HFFc6 (cell line): ENCODE data around the gene SPNS3. TPM values are rescaled to one million over a fixed set of nuclear protein-coding genes. Genes with fewer than 3 reads are reported as not detected.

ENCODE experiments used
- DNase-seq: peaks from one replicate; pipeline ENCODE4 v3.0.0-alpha.2; 2018
- H3K27ac Mint-ChIP-seq: 2 replicates; pipeline ENCODE4 v1.8.0; 2020; ENCODE audit warnings: mild to moderate bottlenecking, mixed read lengths
- H3K27me3 Mint-ChIP-seq: 2 replicates; pipeline ENCODE4 v1.8.0; 2021; ENCODE audit warnings: mild to moderate bottlenecking, moderate library complexity, mixed read lengths; ENCODE audit not compliant: insufficient read depth
- H3K36me3 Mint-ChIP-seq: 2 replicates; pipeline ENCODE4 v1.8.0; 2021; ENCODE audit warnings: low read depth, mixed read lengths
- H3K4me1 Mint-ChIP-seq: 2 replicates; pipeline ENCODE4 v1.8.0; 2020; ENCODE audit warnings: low read depth, mixed read lengths
- H3K4me3 Mint-ChIP-seq: 2 replicates; pipeline ENCODE4 v1.8.0; 2020; ENCODE audit warnings: mild to moderate bottlenecking, moderate library complexity, mixed read lengths
- H3K9me3 Mint-ChIP-seq: 2 replicates; pipeline ENCODE4 v1.8.0; 2020; ENCODE audit warnings: mild to moderate bottlenecking, mixed read lengths
- CTCF ChIP-seq: fragments of 200-600 bp; sonication (generic); IDR thresholded peaks from 2 replicates; pipeline ENCODE4 v1.5.0; 2021; ENCODE audit warnings: antibody characterized with exemption, mild to moderate bottlenecking
- total RNA-seq, 6 experiments: library from RNA; stranded (reverse); fragmentation: NEBNext Ultra II Directional; extraction: Animal tissue kit (Norgen Biotek cat#: 25700); gene quantifications; 2 replicates in 1 of 6; 3 replicates in 5 of 6; pipeline ENCODE4 v1.2.3, GENCODE V29; 2021

The SPNS3 gene
- total RNA-seq, 6 experiments from 2014 or later = not detected

DNA sequence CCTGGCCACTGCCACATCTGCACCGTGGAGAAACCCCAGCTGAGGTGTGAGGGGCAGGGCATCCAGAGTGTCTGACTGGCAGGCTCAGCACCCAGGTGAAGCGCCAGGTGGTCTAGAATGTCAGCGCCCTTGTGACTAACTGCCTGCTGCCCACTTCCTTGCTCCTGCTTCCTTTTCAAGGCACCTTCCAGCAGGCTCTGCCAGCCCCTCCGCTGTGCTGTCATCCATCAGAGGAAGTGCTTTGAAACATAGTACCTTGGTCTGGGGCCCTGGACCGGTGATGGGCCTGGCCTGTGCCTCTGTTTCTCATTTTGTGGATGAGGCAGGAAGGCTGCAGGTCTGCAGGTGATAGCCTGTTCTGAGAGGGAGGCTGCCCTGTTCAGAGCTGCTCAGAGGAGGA, 70.4 kb downstream of the SPNS3 start:
- Mint-ChIP-seq H3K36me3 (no peaks in the 10 kb centered on the region), H3K9me3 (no peaks in the 10 kb centered on the region), H3K4me3 (no peak overlapping the region), H3K4me1 (no peaks in the 10 kb centered on the region), H3K27me3 (peaks cover 49% of the 10 kb centered on the region), H3K27ac (no peak overlapping the region)
- no peak for TF ChIP-seq CTCF
- DNase-seq = no peak

DNA sequence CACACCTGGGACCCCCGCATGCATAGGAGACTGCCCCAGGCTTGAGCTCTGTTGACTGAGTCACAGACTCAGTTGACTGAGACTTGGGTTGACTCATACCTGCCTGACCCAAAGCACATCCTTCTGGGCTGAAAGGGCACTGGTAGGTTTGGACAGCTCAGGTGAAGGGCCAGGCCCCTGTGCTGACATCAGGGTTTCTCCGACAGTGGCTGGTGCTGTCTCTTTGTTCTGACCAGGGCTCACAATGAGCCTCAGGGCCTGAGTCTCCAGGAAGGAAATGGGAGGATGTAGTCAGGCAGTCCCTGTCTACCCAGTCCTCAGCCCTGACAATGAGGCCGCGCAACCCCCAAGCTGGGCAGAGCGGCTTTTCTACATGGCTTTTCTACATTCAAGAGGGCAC, 71.4 kb downstream of the SPNS3 start:
- Mint-ChIP-seq H3K9me3 (no peaks in the 10 kb centered on the region), H3K36me3 (no peaks in the 10 kb centered on the region), H3K4me3 (no peak overlapping the region), H3K4me1 (no peaks in the 10 kb centered on the region), H3K27me3 (peaks cover 48% of the 10 kb centered on the region), H3K27ac (no peak overlapping the region)
- no peak for TF ChIP-seq CTCF
- no peak for DNase-seq

DNA sequence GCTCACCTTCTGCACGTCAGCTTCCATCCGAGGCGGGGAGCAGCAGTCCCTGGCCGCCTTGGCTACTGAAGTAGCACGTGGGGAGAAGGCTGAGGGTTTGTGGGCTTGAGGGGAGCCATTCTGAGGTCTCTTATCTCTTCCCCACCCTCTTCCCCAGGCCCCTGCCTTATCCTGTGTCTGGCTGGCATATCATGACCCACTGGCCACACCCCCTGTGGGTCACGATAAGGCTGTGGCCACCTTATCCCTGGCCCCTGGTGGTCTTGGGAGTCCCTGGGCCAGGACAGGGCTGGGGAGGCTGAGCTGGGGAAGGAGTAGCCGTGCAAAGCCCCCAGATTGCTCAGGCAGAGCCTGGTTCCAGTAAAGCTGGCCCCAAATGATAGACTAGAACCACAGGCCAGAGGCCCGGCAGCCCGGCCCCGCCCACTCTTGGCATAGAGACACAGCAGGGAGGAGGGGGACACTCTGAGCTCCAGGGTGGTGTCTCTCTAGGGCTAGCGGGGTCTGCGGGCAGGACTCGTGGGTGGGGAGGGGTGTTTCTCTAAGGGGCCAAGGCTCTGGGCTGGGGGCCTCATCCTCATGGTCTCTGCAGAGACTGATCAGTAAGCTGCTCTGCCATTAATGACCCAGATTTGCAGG, 72.6 kb downstream of the SPNS3 start:
- Mint-ChIP-seq H3K27ac (no peak overlapping the region), H3K4me3 (no peak overlapping the region), H3K36me3 (no peaks in the 10 kb centered on the region), H3K27me3 (peaks cover 38% of the 10 kb centered on the region), H3K9me3 (no peaks in the 10 kb centered on the region), H3K4me1 (no peaks in the 10 kb centered on the region)
- no peak for DNase-seq
- TF ChIP-seq CTCF = no peak

DNA sequence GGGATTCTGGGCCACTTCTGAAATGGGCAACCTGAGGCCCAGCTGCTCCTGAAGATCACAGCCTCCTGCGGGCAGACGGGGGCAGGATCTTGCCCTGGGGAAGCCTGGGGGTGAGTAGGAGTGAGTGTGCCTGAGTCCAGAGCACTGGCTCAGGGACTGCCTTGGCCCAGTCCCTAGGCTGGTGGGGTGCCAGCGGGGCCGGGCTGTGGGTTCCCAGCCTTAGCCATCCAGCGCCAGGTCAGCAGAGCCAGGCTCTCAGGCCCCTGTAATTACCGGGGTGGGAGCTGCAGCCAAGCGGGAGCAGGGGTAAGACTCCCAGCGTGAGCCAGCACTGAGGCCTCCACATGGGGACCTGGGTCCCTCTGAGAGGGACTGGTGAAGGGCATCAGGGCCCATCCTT, 73.2 kb downstream of the SPNS3 start:
- Mint-ChIP-seq H3K9me3 (no peaks in the 10 kb centered on the region), H3K27ac (no peak overlapping the region), H3K36me3 (no peaks in the 10 kb centered on the region), H3K4me1 (no peaks in the 10 kb centered on the region), H3K4me3 (no peak overlapping the region), H3K27me3 (peaks cover 37% of the 10 kb centered on the region)
- DNase-seq = no peak
- TF ChIP-seq CTCF = no peak

DNA sequence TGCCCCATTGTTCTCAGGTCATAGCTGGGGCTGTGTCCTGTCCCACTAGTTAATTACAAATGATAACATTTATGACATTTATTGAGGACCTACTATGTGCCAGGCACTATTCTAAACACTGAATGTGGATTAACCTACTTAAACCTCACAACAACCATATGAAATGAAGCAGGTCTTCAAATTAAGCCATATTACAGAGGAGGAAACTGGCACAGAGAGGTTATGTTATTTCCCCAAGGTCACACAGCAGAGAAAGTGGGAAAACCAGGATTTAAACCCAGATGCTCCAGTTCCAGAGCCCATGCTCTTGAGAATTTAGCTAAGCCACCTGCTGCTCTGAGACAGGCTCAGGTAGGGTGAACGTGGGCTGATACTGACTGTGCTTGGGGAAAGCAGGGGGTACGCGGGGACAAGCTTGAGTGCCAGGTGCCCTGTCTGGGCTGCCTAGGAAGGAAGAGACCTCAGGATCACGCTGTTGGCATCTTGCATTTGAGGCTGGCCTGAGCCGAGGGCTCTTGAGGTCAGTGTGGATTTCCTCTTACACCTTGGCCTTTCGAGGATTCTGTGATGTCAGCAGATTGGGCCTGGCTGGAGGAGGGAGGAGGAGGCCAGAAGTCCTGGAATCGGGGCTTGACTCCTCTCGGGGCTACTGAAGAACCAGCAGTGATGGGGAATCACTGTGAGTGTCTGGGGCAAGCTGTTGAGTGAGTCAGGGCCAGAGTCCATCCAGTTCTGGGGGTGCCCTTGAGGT, 73.8 kb downstream of the SPNS3 start:
- H3K4me1 Mint-ChIP-seq = no peaks in the 10 kb centered on the region
- no peak for TF ChIP-seq CTCF
- H3K4me3 Mint-ChIP-seq = no peak overlapping the region
- no peaks in the 10 kb centered on the region for H3K36me3 Mint-ChIP-seq
- H3K27ac Mint-ChIP-seq = no peak overlapping the region
- H3K9me3 Mint-ChIP-seq = no peaks in the 10 kb centered on the region
- no peak for DNase-seq
- H3K27me3 Mint-ChIP-seq = peaks cover 42% of the 10 kb centered on the region
